ENCODE measurements around the gene RNASE1.

- TF ChIP-seq GABPA (IDR thresholded peaks at IDR 0.05 in 1 of 2, conservative IDR thresholded peaks at IDR 0.05 in 1 of 2), result no peak
- TF ChIP-seq YY1 (IDR thresholded peaks at IDR 0.05), result no peak
- TF ChIP-seq CTCF (IDR thresholded peaks at IDR 0.05; ENCODE audit: low read depth, low read length, missing input control), result no peak
- no peak for TF ChIP-seq TAF1 (conservative IDR thresholded peaks at IDR 0.05)
- TF ChIP-seq RAD21 (IDR thresholded peaks at IDR 0.05), result no peak
- no peak for TF ChIP-seq FOXA1 (IDR thresholded peaks at IDR 0.05)
- TF ChIP-seq JUND (IDR thresholded peaks at IDR 0.05), result no peak
- no peak for TF ChIP-seq ATF3 (IDR thresholded peaks at IDR 0.05)
- TF ChIP-seq HNF4G (IDR thresholded peaks at IDR 0.05), result no peak
These were observed 4.9 kb upstream of the RNASE1 start for GRCh38 chr14:20807304-20808161.
